ENCODE data around the gene ESRRB.

ESRRB gene

DNA sequence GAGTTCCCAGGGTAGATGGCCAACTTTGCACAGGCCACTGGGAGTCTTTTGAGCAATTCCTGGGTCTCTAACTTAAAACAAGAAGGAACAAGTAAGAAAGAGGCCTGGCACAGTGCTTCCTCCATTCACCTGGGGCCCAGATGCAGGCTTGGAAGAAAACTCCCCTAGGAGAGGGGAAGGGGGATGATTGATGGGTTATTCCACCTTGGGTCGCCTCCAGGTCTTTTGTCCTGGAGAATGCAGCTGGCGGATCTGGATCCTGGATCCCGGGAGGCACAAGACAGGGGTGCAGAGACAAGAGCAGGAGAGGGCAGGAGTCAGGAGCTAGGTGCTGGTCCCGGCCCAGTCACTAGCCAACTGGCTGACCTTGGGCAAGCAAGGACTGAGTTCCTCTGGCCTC, 74.5 kb downstream of the ESRRB start:
- no peak for DNase-seq (ENCODE audit: low spot score)

DNA sequence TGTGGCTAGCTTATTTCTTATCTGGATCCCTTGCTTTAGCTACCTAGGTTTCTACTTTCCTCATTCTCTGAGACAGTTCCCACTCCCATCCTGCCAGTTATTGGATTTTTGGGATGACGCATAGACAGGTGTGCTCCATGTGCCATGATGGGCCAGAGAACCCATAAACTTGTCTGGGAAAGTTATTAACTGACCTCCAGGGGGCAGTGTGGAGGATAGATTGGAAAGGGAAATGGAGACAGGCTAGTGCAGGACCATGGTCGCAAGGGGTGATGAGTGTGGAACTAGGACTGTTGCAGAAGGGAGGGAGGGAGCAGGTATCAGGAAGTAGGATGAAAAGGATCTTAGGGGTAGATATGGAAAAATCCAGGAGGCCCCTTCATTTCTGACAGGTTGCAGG, 80.3 kb downstream of the ESRRB start:
- DNase-seq (ENCODE audit: low spot score), result peak; percentile 66

DNA sequence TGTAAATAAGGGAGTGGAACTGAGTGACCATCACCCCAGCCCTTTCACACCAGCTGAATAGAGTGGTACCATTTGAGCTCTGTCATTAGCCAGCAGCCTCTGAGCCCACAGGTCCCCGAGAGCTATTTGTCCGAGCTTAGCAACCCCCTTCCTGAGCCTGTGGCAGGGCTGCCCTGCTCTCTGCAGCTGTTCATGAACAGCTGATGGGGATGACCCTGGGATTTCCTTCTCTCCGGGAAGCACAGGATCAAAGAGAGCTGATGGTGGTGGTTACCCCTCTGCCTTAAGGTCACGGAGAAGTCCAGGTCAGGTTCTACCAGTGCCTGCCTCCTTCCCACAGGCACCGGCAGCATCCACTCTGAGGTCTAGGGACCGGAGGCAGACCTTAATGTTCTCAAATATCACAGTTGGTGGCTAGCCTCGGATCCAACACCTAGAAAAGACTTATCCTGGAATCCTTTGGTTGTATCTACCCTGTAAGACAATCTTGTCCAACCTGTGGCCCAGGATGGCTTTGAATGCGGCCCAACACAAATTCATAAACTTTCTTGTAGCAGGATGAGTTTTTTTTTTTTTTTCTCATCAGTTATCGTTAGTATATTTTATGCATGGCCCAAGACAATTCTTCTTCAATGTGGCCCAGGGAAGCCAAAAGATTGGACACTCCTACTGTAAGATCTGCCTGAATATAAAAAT, 81.1 kb downstream of the ESRRB start:
- DNase-seq (ENCODE audit: low spot score), result no peak

DNA sequence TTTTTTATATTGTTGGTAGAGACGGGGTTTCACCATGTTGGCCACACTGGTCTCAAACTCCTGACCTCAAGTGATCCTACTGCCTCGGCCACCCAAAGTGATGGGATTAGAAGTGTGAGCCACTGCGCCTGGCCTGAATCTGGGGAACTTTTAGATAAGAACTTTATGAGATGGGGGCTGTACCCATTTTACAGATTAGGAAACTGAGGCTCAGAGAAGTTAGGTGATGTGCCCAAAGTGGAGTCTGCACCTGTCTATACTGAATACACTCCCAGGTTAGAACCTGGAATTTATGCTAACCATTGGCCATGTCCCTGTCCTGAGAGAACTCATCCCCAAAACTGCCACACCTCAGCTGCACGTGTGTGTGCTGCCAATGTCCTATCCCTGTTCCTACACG, 81.9 kb downstream of the ESRRB start:
- no peak for DNase-seq (ENCODE audit: low spot score)

DNA sequence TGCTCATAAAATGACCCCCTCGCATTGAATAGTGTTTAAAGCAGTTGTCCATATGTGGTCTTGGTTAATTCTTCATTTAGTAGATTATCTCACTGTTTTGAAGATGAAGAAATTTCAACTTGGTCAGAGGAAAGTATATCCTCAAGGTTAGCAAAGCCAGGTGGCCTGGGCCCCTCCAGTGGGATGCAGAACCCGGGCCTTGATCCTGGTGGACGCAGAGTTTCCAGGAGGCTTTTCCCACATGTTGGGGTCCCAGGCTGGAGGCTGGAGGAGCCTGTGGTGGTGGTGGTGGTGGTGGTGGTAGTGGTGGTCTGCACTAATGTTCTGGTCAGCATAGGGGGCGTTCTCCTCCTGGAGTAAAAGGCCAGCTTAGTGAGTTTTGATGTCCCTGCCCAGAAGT, 85.9 kb downstream of the ESRRB start:
- no peak for DNase-seq (ENCODE audit: low spot score)

DNA sequence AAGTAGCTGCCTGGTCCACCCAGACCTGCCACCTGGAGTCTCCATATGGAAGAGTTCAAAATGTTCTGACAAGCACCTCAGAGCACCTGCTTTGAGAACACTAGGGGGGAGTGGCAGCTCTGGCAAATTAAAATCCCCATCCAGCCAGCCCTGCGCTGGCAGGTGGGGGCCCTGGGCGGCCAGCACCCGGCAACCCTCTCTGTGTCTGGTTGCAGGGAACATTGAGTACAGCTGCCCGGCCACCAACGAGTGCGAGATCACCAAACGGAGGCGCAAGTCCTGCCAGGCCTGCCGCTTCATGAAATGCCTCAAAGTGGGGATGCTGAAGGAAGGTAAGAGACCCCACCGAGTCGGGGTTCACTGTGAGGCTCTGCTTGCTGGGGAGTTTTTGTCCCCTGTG, 86.4 kb downstream of the ESRRB start:
- no peak for DNase-seq (ENCODE audit: low spot score)

DNA sequence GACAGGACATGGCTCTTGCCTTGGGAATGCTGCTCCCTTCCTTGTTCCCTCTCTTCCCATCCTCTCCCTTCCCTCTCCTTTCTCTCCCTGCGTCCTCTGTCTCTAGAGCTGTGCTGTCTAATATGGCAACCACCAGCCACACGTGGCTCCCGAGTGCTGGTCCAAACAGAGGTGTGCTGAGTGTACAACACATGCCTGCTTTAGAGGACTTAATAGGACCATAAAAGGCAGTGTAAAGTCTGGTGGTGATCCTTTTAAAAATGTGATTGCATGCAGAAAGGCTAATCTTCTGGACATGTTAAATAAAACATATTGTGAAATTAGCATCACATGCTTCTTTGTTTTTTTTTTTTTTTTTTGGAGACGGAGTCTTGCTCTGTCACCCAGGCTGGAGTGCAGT, 87.2 kb downstream of the ESRRB start:
- no peak for DNase-seq (ENCODE audit: low spot score)

DNA sequence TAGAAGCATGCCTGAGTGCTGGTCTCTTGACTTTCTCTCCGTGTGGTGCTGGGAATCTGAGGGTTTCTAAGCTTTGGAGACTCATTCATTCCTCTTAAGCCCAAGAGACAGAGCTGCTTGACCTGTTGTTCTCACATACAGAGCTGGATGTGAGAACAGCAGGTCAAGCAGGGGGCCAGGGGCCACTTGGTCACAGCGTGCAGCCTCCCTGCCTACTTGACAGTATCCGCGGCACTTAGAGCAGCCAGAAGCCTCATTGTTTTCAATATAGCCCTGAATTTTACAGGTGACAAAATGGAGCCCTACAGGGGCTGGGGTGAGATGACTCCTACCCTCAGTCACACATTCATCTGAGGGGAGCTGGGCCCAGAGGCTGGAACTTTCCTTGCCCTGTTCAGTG, 88.9 kb downstream of the ESRRB start:
- no peak for DNase-seq (ENCODE audit: low spot score)

DNA sequence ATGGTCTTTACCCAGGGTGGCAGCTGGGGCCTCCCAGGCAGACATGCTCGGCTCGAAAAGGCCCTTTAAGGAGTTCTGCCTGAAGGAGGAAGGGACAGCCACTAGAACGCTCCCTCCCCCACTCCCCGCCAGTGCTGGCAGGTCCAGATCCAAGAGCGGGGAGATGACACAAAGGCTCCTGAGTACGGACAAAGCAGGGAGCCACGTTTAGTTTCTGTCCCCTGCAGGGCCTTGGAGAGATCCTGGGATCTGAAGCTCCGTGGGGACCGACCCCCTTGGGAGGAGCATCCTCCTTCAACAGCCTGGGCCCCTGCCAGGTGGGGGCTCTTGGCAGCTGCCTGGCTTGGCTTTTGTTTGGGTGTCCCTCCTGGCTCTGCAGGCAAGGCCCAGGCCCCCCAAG, 89.7 kb downstream of the ESRRB start:
- no peak for DNase-seq (ENCODE audit: low spot score)

DNA sequence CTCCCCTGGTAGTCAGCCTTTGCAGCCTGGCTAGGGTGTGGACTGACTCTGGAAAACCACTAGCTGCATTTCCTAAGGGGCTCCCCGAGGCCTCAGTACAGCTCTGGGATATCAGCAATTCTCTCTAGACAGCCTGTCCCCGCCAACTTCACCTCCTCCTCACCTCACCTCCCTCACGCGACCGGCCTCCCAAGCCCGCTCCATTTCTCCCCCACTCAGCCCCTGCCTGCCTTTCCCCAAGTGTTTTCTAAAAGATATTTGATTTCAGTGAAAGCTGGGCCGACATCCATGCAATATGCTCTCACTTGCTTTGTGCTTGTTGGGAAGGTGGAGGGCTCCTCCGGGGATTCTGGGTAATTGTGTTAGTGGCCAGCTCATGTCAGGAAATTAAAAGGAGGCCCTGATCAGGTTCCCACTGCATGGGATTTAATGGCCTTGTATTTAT, 91.8 kb downstream of the ESRRB start:
- no peak for DNase-seq (ENCODE audit: low spot score)

DNA sequence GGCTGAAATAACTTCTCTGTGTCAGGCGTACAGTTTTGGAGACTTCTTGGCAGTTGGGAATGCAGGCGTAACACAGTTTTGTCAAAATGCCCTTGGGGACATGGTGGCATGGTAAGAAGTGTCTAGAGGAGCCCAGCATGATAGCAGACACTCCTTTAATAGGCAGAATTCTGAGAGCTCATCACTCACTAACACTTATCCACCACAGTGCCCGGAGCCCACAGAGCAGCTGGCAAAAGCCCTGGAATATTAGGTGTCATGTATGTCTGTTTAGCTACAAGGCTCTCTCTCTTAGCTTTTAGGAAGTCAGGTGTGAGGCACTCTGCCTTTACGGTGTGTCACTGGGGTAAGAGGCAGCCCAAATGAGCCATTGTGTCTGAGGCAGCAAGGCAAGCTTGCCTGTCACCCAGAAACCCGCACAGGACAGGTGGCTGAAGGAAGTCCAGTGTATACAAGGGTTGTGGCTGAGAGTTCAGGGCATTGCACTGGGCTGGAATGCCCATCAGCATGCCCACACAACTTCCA, 96.3 kb downstream of the ESRRB start:
- DNase-seq (ENCODE audit: low spot score), result no peak

DNA sequence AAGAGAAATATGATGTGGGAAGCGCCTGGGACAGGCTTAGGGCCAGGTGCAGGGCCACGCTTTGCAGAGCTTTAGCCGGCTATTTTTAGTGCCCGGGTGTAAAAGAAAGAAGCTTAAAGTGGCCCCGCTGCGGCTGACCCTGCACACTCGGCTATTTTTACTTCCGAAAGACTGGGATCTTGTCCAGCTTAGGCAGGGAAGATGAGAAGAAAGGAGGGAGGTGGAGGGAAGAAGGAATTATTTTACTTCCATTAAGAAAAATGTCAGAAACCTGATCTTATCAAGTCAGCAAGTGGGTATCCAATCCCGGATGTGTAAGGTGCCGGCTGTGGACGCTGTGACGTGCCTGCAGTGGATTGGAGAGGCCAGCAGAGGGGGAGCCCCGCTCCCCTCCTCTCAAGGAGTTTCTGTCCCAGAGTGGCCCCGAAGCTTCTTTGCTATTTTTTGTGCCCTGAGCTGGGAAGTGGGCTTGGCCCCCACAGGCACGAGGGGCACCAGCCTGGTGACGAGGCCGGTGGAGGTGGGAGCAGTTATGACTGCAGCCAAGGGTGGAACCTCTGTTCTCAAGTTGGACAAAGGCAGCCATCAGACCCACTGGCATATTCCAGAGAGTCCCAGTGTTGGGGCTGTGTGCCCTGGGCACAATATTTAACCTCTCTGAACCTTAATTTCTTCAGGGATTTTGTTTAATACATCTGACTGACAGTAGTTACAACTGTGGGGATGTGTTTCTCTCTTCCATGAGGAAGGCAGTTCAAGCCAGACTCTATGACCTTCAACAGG, 97.7 kb downstream of the ESRRB start:
- DNase-seq (ENCODE audit: low spot score), result no peak

DNA sequence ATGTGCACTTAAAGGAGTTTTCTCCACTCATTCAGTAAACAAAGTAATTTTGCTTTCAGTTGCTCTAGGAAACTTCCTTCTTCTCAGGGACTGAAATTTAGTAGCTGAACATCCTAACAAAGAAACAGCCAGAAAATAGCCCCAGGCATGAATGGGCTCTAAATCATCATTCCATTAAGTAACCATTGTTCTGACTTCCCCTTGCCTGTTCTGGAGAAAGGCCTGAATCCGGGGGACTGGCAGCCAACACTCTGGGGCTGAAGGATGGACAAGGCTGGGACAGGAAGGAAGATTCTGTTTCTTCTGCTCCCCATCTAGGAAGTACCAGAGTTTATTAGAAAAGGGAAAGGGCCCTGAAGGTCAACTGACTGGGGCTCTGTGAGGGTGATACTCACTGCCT, 104.5 kb downstream of the ESRRB start:
- DNase-seq (ENCODE audit: low spot score), result no peak

DNA sequence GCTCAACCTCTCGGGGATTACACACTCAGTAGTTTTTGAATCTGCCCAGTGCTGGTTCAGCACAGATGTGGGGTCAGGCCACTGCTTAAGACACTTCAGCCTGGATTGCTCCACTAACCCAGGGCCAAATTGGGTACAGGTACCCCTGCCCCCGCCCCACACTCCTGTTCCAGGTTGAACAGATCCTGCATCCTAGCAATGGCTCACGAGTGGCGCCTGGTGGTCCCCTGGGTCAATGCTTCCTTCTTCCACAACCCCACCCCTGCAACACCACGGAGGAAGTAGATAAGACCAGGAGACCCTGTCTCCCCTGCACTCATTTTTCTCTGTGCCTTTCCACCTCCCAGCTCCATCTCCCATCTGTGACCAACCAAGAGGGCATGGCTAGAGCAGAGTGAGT, 108.4 kb downstream of the ESRRB start:
- DNase-seq (ENCODE audit: low spot score), result no peak

DNA sequence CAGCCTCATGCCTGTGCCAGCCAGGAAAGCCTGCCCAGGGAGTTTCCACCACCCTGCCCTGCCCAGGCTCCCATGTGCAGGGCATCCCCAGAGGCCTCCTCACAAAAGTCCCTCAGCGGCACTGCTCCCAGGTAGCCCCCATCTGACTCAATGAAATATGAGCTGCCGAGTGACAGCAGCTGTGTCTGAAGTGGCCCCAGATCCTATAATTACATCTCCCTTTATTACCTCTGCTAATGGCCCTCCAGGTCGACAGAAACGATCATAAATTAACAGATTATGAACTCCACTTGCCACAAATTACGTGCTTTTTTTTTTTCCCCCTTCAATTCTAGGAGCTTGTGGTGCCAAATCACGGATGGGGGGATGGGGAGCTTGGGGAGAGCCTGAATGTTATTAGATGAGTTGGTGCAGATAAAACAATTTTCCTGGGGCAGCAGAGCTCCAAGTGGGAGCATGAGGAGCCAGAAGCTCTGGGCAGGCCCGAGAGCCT, 110.4 kb downstream of the ESRRB start:
- no peak for DNase-seq (ENCODE audit: low spot score)

DNA sequence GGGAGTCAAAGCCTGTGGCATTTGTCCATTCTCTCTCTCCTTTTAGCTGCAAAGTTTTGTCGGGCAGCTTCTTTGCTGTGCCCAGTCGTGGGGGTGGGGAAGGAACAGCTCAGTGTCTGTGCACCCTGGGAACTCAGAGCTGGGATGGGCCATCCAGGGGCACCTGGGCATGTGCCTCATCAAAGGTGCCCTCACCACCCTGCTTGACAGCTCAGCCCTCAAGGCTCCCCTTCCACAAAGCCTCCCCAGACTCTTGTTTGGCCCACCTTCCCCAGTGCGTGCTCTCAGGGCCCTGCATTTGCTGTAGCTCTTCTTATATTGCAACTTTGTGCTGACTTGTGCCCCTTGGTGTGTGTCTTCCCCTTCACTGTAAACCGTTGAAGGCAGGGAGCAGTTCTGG, 112.6 kb downstream of the ESRRB start:
- DNase-seq (ENCODE audit: low spot score), result no peak

DNA sequence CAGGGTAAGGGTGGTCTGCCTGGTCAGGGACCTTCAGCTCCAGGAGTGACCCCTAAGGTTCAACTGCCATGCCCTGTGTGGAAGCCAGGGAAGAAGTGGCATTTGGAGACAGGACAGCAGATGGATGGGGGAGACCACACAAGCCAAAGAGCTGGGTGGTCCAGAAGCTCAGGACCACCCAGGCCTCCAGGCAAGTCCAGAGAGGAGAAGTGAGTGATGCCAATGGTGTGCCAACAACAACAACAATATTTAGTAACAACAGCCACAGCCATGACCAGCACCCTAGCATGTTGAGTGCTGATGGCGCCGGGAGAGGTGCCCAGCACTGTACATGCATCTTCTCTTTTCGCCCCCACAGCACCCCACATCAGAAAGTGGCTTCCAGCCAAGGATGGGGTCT, 113.7 kb downstream of the ESRRB start:
- DNase-seq (ENCODE audit: low spot score), result no peak

DNA sequence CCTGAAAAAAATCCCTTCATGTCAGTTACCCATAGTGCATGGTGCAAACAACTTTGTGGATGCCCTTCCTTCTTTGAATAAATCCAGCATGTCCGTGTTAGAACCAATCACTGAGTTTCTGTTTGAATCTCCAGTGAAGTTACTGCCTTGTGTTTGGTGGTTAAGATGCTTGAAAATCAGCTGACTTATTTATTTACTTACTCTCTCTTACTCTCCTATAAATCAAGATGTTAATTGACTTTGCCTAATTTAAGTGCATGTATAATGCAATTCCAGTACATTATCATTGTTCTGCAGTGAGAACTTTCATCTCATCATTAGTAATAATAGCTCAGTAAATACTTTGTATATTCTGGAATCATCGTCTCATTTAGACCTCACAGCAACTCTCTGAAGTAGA, 114.2 kb downstream of the ESRRB start:
- DNase-seq (ENCODE audit: low spot score), result no peak

DNA sequence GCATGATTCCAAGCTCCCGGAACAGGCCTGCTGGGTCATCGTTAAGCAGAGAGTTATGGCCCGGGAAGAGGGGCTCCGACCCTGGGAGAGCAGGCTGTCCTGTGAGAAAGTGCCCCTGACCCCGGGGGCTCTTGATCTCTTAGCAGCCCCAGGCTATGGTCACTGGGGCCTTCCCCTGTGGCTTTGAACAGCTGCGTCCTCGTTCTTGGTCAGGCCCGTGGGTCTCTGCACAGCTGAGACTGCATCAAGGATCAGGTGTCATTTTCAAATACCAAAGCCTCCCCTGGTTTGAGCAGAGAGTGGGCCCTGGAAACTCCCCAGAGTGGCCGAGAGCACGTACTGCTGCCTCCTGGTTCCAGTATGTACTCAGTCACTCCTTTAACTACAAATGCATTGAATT, 114.8 kb downstream of the ESRRB start:
- peak; percentile 58 for DNase-seq (ENCODE audit: low spot score)

DNA sequence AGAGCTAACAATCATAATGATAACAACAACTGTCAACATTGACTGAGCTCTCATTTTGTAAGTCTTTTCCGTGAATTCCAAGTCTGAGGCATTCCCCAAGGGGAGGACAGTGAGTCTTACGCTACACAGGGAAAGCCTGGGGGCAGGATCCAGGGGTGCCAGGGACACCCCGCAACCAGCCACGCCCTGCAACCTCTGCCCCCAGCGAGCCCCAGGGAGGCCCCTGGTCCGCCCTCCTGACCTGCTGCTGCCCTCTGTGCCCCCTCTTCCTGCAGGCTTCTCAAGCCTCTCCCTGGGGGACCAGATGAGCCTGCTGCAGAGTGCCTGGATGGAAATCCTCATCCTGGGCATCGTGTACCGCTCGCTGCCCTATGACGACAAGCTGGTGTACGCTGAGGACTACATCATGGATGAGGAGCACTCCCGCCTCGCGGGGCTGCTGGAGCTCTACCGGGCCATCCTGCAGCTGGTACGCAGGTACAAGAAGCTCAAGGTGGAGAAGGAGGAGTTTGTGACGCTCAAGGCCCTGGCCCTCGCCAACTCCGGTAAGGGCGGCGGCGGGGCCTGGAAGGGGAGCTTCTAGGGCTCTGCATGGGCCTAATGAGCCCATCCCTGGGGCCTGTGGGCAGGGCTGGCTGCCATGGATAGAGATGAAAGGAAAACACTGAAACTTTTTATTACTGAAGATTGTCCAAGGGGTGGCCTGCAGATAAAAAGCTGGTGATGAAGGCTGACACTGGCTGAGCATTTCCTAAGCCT, 115.4 kb downstream of the ESRRB start:
- DNase-seq (ENCODE audit: low spot score), result no peak

DNA sequence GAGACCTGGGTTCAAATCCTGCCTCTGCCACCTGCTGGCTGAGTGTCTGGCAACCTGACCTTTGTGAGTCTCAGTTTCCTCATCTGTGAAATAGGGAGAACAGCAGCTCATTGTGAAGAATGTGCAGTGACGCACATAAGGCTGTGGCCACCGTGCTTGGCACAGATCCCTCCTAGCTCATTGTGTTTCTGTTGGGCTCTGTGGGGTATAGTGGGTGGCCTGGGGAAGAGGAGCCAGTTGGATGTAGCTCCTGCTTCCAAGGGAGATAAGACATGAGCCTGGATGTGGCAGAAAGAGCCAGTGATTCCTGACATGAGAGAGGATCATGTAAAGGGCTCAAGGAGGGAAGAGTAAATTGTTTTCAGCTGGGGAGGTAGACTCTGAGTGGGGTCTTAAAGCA, 120.0 kb downstream of the ESRRB start:
- no peak for DNase-seq (ENCODE audit: low spot score)

DNA sequence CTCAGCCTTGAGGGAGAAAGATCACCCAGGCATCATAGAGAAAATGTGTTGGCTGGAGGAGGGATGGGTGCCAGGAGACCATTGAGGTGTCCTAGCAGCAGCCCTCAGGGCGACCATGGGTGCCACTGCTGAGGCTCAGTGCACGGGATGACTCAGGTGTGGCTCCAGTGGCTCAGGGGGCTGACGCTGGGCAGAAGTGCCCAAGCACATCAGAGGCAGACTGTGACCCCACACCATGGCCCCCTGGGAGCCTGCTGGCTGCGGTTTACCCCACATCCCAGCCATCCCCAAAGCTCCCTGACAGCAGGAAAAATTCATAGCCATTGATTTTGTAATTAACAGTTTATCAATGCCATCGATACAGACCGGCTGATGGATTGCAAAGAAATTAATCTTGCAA, 120.7 kb downstream of the ESRRB start:
- DNase-seq (ENCODE audit: low spot score), result no peak

All from ecto neural progenitor cell (in vitro differentiated cells).